GM12878 (cell line): ENCODE results near the gene DMAP1. TPM values are rescaled to one million over a fixed set of nuclear protein-coding genes. Genes with fewer than 3 reads are reported as not detected.

ENCODE experiments used
- ATAC-seq: fragments of 200-7000 bp; cut with Tn5 transposase; 3 replicates; pipeline ENCODE4 v1.9.1; 2020; ENCODE audit warnings: mild to moderate bottlenecking, moderate library complexity
- BruUV-seq: library from RNA; stranded (reverse); fragments of 400-500 nt; replicated peaks from 2 replicates; lab custom pipeline; 2021; lab: Mats Ljungman, UMichigan
- CTCF ChIA-PET: fragments of 300-600 bp; sonication (Branson Sonifier 250); formaldehyde crosslinking; extraction: SDS; loops from one replicate; lab custom pipeline; 2021; ENCODE audit warnings: inconsistent platforms; lab: Yijun Ruan, JAX
- POLR2A ChIA-PET: fragments of 350-600 bp; formaldehyde crosslinking; extraction: SDS; loops from one replicate; lab custom pipeline; 2021; ENCODE audit warnings: inconsistent platforms; lab: Charles Lee
- RAD21 ChIA-PET: fragments of 300-600 bp; sonication (Branson Sonifier 250); formaldehyde crosslinking; loops from one replicate; lab custom pipeline; 2023; ENCODE audit warnings: antibody characterized with exemption; ENCODE audit not compliant: unreplicated experiment; lab: Charles Lee
- SMC1A ChIA-PET: fragments of 300-600 bp; sonication (Branson Sonifier 250); formaldehyde crosslinking; loops from one replicate; lab custom pipeline; 2023; ENCODE audit not compliant: unreplicated experiment, uncharacterized antibody; lab: Charles Lee
- DNase-seq: peaks from one replicate; pipeline ENCODE4 v3.0.0-alpha.2; 2011; ENCODE audit warnings: low read depth, low spot score
- FAIRE-seq: peaks from 3 replicates; lab custom pipeline; 2011; peaks lifted over from hg19 to GRCh38; lab: Jason Lieb, UNC
- H2AFZ ChIP-seq: 2 replicates; pipeline ENCODE4 v1.6.0; 2011; ENCODE audit warnings: low read depth, low read length, control low read depth; ENCODE audit not compliant: control insufficient read depth
- H3K27ac ChIP-seq: 2 replicates; pipeline ENCODE4 v1.5.1; 2011; ENCODE audit warnings: control low read depth; ENCODE audit not compliant: control insufficient read depth, insufficient read depth
- H3K27me3 ChIP-seq, 2 experiments: replicated peaks in 1 of 2; 2 replicates each; pipeline versions ENCODE4 v1.6.0 to v1.6.1; 2011; ENCODE audit warnings: low read length in 1 of 2; ENCODE audit not compliant: control insufficient read depth in 2 of 2, insufficient read depth in 2 of 2
- H3K36me3 ChIP-seq, 2 experiments: 2 replicates each; pipeline ENCODE4 v1.5.1; 2011; ENCODE audit warnings: low read length in 1 of 2; ENCODE audit not compliant: control insufficient read depth in 2 of 2, insufficient read depth in 2 of 2
- H3K4me1 ChIP-seq: 2 replicates; pipeline ENCODE4 v1.6.1; 2011; ENCODE audit warnings: mild to moderate bottlenecking, low read length, moderate library complexity, mixed read lengths; ENCODE audit not compliant: control insufficient read depth, insufficient read depth
- H3K4me2 ChIP-seq: 2 replicates; pipeline ENCODE4 v1.6.0; 2011; ENCODE audit warnings: control low read depth; ENCODE audit not compliant: control insufficient read depth, insufficient read depth
- H3K4me3 ChIP-seq: fragments of 200-600 bp; sonication (generic); 2 replicates; pipeline ENCODE4 v1.5.1; 2016
- H3K79me2 ChIP-seq: 2 replicates; pipeline ENCODE4 v1.6.0; 2011; ENCODE audit warnings: low read length; ENCODE audit not compliant: control insufficient read depth, insufficient read depth
- H3K9ac ChIP-seq: 2 replicates; pipeline ENCODE4 v1.8.0; 2011; ENCODE audit warnings: low read length, control low read depth, mixed read lengths; ENCODE audit not compliant: control insufficient read depth, insufficient read depth
- H3K9me3 ChIP-seq: replicated peaks from 3 replicates; pipeline ENCODE4 v1.5.1; 2011; ENCODE audit warnings: mild to moderate bottlenecking, low read length; ENCODE audit not compliant: control insufficient read depth, insufficient read depth
- H4K20me1 ChIP-seq: 2 replicates; pipeline ENCODE4 v1.6.0; 2011; ENCODE audit not compliant: control insufficient read depth, insufficient read depth
- ATF2 ChIP-seq: IDR thresholded peaks from 2 replicates; pipeline ENCODE4 v1.6.1; 2012; ENCODE audit warnings: low read length, inconsistent platforms
- ATF7 ChIP-seq: fragments of 450-650 bp; IDR thresholded peaks from 2 replicates; pipeline ENCODE4 v1.6.1; 2016; ENCODE audit warnings: low read depth, mild to moderate bottlenecking
- HCFC1 ChIP-seq: fragments of 150-350 bp; IDR thresholded peaks from 2 replicates; pipeline ENCODE4 v1.6.1; 2014; ENCODE audit warnings: low read length
- LARP7 ChIP-seq: fragments of 450-650 bp; IDR thresholded peaks from 2 replicates; pipeline ENCODE4 v1.6.1; 2017; ENCODE audit warnings: mild to moderate bottlenecking
- MTA3 ChIP-seq: IDR thresholded peaks from 2 replicates; pipeline ENCODE4 v1.6.1; 2012; ENCODE audit warnings: low read length, inconsistent platforms, borderline replicate concordance
- WGBS: methylation state at CpG from one replicate; pipeline ENCODE4 v1.1.6; 2016; ENCODE audit warnings: low lambda C conversion rate; ENCODE audit not compliant: insufficient replicate concordance, insufficient coverage; ENCODE audit errors: missing lambda C conversion rate; 5-methylcytosine and 5-hydroxymethylcytosine counted together
- in situ Hi-C: fragments of 300-500 bp; cut with MboI; formaldehyde crosslinking; loops from 9 replicates; pipeline ENCODE4 v1.14.3; 2018; ENCODE audit warnings: mixed read lengths
- intact Hi-C: fragments of 100-400 bp; cut with micrococcal nuclease; formaldehyde crosslinking; loops from one replicate; pipeline ENCODE4 v1.14.2; 2022; ENCODE audit not compliant: unreplicated experiment
- polyA plus RNA-seq, 11 experiments: library from polyadenylated mRNA; depleted of rRNA in 4 of 11; unstranded in 6 of 11; stranded (reverse) in 5 of 11; fragments of >200 nt; fragmentation: Nextera tagmentation in 4 of 11; fragmentation: Illumina TruSeq in 1 of 11; extraction: Ambion mirVana in 4 of 11; extraction: Trizol in 1 of 11; gene quantifications; 1 replicate in 1 of 11; 2 replicates in 10 of 11; pipeline versions ENCODE4 v1.2.1 to v1.2.3, GENCODE V29; 2011 to 2016; ENCODE audit warnings: inconsistent platforms in 2 of 11, missing spikeins in 2 of 11, low read depth in 1 of 11
- total RNA-seq, 4 experiments: library from RNA; depleted of rRNA in 3 of 4; stranded (reverse); fragments of >200 nt in 3 of 4; fragmentation: Illumina TruSeq in 1 of 4; extraction: Trizol in 1 of 4; gene quantifications; 2 replicates each; pipeline versions ENCODE4 v1.2.1 to v1.2.3, GENCODE V29; 2013 to 2021

The DMAP1 gene
- total and polyA plus RNA-seq, 10 of the 15 experiments (the other 5 are each of a cell fraction or from before 2014, with no cell fraction given): 1.9 to 59.1 (median 37.7) TPM

- no peak for TF ChIP-seq ATF2
- no peak for TF ChIP-seq ATF7
- TF ChIP-seq LARP7: no peak
- TF ChIP-seq MTA3: no peak
Measured at GRCh38 chr1:44250068-44250781, 37.0 kb downstream of the DMAP1 start (continued).

GRCh38 chr1:44251486-44251885, 38.2 kb downstream of the DMAP1 start:
- Histone ChIP-seq H2AFZ (no peak overlapping the region), H3K27me3 (no peaks in the 10 kb centered on the region), H3K4me1 (no peaks in the 10 kb centered on the region), H3K79me2 (no peaks in the 10 kb centered on the region), H3K36me3 (peaks cover 0 to 2% of the 10 kb centered on the region in 2 experiments; a peak in 2 of 4 replicates), H3K9ac (no peak overlapping the region), H4K20me1 (no peaks in the 10 kb centered on the region), H3K4me3 (no peak overlapping the region), H3K4me2 (no peak overlapping the region), H3K9me3 (no peaks in the 10 kb centered on the region), H3K27ac (no peak overlapping the region)
- intact Hi-C loops: no loop called here
- FAIRE-seq (no peak), DNase-seq (no peak), ATAC-seq (no peak)
- RAD21 ChIA-PET: interaction anchor here (1.3 kb wide), 1 partner anchor 65 kb away, joined by 3 read pairs; no protein-coding TSS in a partner anchor
- SMC1A ChIA-PET: no interaction called here
- 94% methylated on average over 1 of the region's 1 CpG for WGBS
- BruUV-seq: no TSS peak
- POLR2A ChIA-PET: no interaction called here
- CTCF ChIA-PET: no interaction called here
- in situ Hi-C loops: no loop called here
- TF ChIP-seq HCFC1: no peak
- TF ChIP-seq, all 136 proteins: peak for 0
